ENCODE measurements around the gene HPCAL1.

Gene HPCAL1

GRCh38 chr2:10304458-10305253 is 2.0 kb downstream of the HPCAL1 start:
- no peak for DNase-seq

- no peak for DNase-seq
Measured at GRCh38 chr2:10305254-10305635, 2.5 kb downstream of the HPCAL1 start.

GRCh38 chr2:10305715-10306114 is 3.0 kb downstream of the HPCAL1 start:
- no peak for DNase-seq

GRCh38 chr2:10306901-10307463 is 4.3 kb downstream of the HPCAL1 start:
- DNase-seq = no peak

GRCh38 chr2:10307561-10308156 is 5.0 kb downstream of the HPCAL1 start:
- no peak for DNase-seq

- DNase-seq = no peak
Measured at GRCh38 chr2:10308866-10309265, 6.2 kb downstream of the HPCAL1 start.

- no peak for DNase-seq
Measured at GRCh38 chr2:10309286-10309685, 6.6 kb downstream of the HPCAL1 start.

GRCh38 chr2:10310309-10310888 is 7.7 kb downstream of the HPCAL1 start:
- DNase-seq = no peak

- DNase-seq = no peak
Measured at GRCh38 chr2:10311736-10312135, 9.0 kb downstream of the HPCAL1 start.

- no peak for DNase-seq
Measured at GRCh38 chr2:10312437-10312957, 9.8 kb downstream of the HPCAL1 start.

- no peak for DNase-seq
Measured at GRCh38 chr2:10316336-10316735, 13.6 kb downstream of the HPCAL1 start.

- DNase-seq = no peak
Measured at GRCh38 chr2:10316860-10317259, 14.2 kb downstream of the HPCAL1 start.

- no peak for DNase-seq
Measured at GRCh38 chr2:10317646-10318045, 14.9 kb downstream of the HPCAL1 start.

GRCh38 chr2:10318345-10318744 is 15.6 kb downstream of the HPCAL1 start:
- no peak for DNase-seq

- no peak for DNase-seq
Measured at GRCh38 chr2:10319892-10320574, 17.3 kb downstream of the HPCAL1 start.

GRCh38 chr2:10320575-10320931 is 17.8 kb downstream of the HPCAL1 start:
- no peak for DNase-seq

GRCh38 chr2:10320933-10321332 is 18.2 kb downstream of the HPCAL1 start:
- DNase-seq = no peak

- DNase-seq = no peak
Measured at GRCh38 chr2:10321622-10322021, 18.9 kb downstream of the HPCAL1 start.

- DNase-seq = no peak
Measured at GRCh38 chr2:10322481-10322880, 19.8 kb downstream of the HPCAL1 start.

GRCh38 chr2:10322973-10323372 is 20.3 kb downstream of the HPCAL1 start:
- no peak for DNase-seq

- DNase-seq = no peak
Measured at GRCh38 chr2:10323535-10323934, 20.8 kb downstream of the HPCAL1 start.

- no peak for DNase-seq
Measured at GRCh38 chr2:10324095-10324832, 21.6 kb downstream of the HPCAL1 start.
